ENCODE measurements around the gene ZNF319.

Gene ZNF319

DNA sequence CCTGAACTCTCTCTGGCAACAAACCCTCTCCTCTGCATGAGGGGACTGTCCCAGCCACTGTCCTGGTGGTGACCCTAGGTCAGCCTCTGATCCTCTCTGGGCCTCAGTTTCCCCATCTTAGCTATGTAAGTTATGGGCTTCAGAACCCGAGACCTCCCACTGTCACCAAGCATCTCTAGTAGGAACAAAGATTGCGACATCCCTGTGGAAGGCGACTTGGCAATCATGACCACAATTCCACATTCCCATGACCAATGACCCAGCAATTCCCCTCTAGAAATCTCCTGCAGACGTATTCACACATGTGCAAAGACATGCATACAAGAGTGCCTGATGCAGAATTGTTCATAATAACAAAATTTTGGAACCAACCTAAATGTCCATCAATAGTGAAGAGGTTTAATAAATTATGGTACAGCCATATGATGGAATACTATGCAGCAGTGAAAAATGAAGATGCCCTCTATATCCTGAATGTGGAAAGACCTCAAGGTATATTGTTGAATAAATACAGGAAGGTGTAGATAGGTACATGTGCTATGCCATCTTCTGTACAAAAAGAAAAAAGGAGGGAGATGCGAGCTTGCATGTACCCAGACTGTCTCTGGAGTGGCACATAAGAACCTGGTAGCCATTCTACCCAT is 50.8 kb downstream of the ZNF319 start:
- Histone ChIP-seq H3K27me3 (no peaks in the 10 kb centered on the region), H3K36me3 (no peaks in the 10 kb centered on the region), H3K27ac (no peak overlapping the region), H3K4me1 (ENCODE audit: control insufficient read depth in 1 of 2, insufficient read depth in 1 of 2, low read depth in 1 of 2, low read length in 1 of 2) (no peaks in the 10 kb centered on the region), H3K4me3 (ENCODE audit: low read depth in 1 of 2, low read length in 1 of 2) (no peak overlapping the region), H3K9me3 (no peaks in the 10 kb centered on the region)
- TF ChIP-seq, protein P1, sequence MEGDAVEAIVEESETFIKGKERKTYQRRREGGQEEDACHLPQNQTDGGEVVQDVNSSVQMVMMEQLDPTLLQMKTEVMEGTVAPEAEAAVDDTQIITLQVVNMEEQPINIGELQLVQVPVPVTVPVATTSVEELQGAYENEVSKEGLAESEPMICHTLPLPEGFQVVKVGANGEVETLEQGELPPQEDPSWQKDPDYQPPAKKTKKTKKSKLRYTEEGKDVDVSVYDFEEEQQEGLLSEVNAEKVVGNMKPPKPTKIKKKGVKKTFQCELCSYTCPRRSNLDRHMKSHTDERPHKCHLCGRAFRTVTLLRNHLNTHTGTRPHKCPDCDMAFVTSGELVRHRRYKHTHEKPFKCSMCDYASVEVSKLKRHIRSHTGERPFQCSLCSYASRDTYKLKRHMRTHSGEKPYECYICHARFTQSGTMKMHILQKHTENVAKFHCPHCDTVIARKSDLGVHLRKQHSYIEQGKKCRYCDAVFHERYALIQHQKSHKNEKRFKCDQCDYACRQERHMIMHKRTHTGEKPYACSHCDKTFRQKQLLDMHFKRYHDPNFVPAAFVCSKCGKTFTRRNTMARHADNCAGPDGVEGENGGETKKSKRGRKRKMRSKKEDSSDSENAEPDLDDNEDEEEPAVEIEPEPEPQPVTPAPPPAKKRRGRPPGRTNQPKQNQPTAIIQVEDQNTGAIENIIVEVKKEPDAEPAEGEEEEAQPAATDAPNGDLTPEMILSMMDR (IDR thresholded peaks at IDR 0.05): no peak

DNA sequence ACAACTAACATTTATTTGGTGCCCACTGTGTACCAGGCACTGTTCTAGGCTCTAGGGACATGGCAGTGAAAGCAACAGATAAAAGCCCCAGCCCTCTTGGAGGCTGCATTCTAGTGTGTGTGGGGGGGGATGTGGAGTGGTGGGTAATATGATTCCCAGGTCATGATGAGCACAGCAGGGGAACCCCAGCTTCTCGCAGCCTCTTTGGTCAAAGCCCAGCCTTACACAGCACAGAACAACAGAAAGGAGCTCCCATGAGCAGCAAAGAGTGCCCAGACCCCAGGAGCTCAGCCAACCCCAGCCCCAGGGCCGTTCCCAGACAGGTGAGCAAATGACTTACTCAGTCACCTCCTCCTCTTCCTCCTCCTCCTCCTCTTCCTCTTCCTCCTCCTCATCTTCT is 51.5 kb downstream of the ZNF319 start:
- TF ChIP-seq, protein P1 (IDR thresholded peaks at IDR 0.05): no peak
- no peak overlapping the region for H3K27ac ChIP-seq
- no peaks in the 10 kb centered on the region for H3K27me3 ChIP-seq

DNA sequence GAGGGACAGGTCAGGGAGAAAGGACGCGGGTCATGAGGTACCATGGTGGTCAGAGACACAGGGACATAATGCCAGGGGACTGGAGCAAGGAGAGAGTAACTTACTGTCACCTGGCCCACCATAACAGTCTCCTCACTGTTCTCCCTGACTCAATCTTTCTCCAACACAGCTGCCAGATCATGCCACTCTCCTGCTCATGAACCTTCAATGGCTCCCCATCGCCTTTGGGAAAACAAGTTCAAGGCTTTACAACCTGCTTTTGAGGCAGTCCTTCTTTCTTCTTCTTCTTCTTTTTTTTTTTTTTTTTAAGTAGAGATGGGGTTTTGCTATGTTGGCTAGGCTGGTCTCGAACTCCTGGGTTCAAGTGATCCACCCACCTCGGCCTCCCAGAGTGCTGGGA is 52.4 kb downstream of the ZNF319 start:
- no peak overlapping the region for H3K27ac ChIP-seq
- no peaks in the 10 kb centered on the region for H3K27me3 ChIP-seq
- H3K4me1 ChIP-seq (ENCODE audit: control insufficient read depth in 1 of 2, insufficient read depth in 1 of 2, low read depth in 1 of 2, low read length in 1 of 2): no peaks in the 10 kb centered on the region
- TF ChIP-seq, protein P1 (IDR thresholded peaks at IDR 0.05): no peak
- H3K4me3 ChIP-seq (ENCODE audit: low read depth in 1 of 2, low read length in 1 of 2): no peak overlapping the region
- no peaks in the 10 kb centered on the region for H3K36me3 ChIP-seq
- no peaks in the 10 kb centered on the region for H3K9me3 ChIP-seq

More for the DNA sequence above, 51.5 kb downstream of the ZNF319 start:
- Histone ChIP-seq H3K36me3 (no peaks in the 10 kb centered on the region), H3K4me1 (ENCODE audit: control insufficient read depth in 1 of 2, insufficient read depth in 1 of 2, low read depth in 1 of 2, low read length in 1 of 2) (no peaks in the 10 kb centered on the region), H3K9me3 (no peaks in the 10 kb centered on the region), H3K4me3 (ENCODE audit: low read depth in 1 of 2, low read length in 1 of 2) (no peak overlapping the region)

DNA sequence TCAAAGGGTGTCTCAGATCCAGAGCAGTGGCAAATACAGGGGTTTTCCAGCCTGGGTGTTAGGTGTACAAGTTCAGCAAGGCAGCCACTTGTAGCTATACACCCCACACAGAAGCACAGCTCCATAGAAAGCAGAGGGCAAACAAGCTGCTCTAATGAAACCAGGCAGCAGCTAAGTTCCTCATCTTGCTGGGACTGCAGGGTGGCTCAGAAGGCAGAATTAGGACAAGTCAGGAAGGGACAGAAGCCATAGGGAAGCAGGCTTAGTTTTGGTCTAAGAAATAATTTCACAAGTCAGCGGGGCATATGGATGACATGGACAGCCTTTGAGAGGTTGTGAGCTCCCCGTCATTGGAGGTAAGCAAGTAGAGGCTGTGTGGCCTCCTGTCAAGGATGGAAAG is 53.2 kb downstream of the ZNF319 start:
- Histone ChIP-seq H3K4me1 (ENCODE audit: control insufficient read depth in 1 of 2, insufficient read depth in 1 of 2, low read depth in 1 of 2, low read length in 1 of 2) (no peaks in the 10 kb centered on the region), H3K27me3 (no peaks in the 10 kb centered on the region), H3K27ac (no peak overlapping the region), H3K9me3 (no peaks in the 10 kb centered on the region), H3K36me3 (no peaks in the 10 kb centered on the region), H3K4me3 (ENCODE audit: low read depth in 1 of 2, low read length in 1 of 2) (no peak overlapping the region)
- TF ChIP-seq, protein P1 (IDR thresholded peaks at IDR 0.05): no peak

DNA sequence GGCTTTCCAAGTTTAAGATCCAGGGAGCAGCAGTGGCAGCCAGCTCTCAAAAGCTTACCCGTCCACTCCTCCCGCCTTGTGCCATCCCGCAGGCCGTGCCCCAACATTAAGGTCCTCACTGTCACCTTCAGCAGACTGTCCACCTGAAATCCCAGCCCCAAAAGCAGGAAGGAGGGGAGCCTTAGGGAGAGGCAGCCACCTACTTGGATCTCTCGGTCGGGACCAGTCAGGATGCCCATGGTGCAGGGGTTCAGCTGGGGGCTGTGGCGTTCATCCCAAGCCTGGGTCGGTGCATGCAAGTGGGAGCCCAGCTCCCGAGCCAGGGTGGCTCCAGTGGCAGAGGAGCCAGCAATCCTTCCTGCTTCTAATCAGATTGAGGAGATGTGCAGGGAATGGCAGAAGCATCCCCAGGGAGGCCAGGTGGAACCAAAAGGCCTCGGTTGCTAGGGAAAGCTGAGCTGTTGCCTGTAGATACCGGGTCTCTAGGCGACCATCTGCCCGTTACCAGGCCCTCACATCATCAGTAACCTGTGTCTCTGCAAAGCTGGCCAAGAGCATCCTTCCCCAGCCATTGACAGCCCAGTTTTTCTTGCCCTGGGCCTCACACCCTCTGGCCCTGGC is 54.2 kb downstream of the ZNF319 start:
- no peaks in the 10 kb centered on the region for H3K9me3 ChIP-seq
- peaks cover 8% of the 10 kb centered on the region for H3K27me3 ChIP-seq
- TF ChIP-seq, protein P1 (IDR thresholded peaks at IDR 0.05): no peak
- no peaks in the 10 kb centered on the region for H3K36me3 ChIP-seq
- H3K4me3 ChIP-seq (ENCODE audit: low read depth in 1 of 2, low read length in 1 of 2): no peak overlapping the region
- H3K27ac ChIP-seq: no peak overlapping the region
- H3K4me1 ChIP-seq (ENCODE audit: control insufficient read depth in 1 of 2, insufficient read depth in 1 of 2, low read depth in 1 of 2, low read length in 1 of 2): no peaks in the 10 kb centered on the region
